Stimulated activated CD8-positive, alpha-beta memory T cell treated with anti-CD3 and anti-CD28 coated beads, Interleukin-12 subunit alpha, Interleukin-12 subunit beta, amount 100 ng/mL, for 1 hour (primary cell): ENCODE results near the gene TULP1.

ENCODE experiments used
- DNase-seq: peaks from one replicate; pipeline ENCODE4 v3.0.0-alpha.2; 2020; ENCODE audit warnings: low read depth

The TULP1 gene

DNA sequence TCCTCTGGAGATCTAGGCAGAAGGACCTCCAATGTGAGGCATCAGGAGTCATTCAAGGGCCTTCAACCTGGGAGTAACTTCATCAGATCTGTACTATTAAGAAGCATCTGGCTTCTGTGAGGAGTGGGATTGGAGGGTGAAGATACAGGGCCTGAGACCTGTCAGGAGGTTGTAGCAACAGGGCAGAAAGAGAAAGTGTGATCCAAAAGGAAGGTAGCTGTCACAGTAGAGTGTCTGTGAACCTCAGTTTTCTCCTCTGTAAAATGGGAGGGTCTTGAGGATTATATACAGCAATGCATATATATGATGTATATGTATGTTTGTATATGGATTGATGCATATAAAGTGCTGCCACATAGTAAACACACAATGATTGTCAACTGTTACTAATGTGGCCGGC is 47.0 kb downstream of the TULP1 start:
- no peak for DNase-seq

DNA sequence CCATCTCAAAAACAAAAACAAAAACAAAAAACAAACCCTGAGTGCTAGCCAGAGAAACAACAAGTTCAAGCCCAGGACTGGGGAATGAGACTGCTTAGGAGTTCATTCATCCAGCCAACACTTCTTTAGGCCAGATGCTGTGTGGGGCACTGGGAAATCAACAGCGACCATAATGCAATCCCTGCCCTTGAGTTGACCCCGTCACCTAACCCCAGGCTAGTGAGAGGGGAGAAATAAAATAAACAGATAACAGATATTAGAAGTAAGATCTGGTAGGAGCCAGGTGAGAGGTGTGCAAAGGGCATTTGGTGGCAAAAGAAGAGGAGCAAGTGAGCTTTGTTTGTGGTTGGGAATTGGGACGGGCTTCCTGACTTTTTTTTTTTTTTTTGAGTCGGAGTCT is 49.4 kb downstream of the TULP1 start:
- no peak for DNase-seq

DNA sequence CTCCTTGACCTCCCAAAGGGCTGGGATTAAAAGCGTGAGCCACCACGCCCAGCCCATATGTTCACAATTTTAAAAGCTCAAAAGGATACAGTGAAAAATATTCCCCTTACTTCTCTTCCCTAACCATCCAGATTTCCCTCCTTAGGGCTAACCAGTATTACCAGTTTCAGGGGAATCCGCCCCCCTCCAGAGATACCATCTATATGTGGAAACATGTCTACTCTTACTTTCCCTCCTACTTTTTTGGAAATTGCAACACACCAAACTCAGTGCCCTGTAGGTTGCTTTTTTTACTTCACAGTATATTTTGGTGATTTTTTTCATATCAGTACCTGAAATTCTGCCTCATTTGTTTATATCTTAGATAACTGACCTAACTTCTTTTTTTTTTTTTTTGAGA is 51.4 kb downstream of the TULP1 start:
- no peak for DNase-seq

DNA sequence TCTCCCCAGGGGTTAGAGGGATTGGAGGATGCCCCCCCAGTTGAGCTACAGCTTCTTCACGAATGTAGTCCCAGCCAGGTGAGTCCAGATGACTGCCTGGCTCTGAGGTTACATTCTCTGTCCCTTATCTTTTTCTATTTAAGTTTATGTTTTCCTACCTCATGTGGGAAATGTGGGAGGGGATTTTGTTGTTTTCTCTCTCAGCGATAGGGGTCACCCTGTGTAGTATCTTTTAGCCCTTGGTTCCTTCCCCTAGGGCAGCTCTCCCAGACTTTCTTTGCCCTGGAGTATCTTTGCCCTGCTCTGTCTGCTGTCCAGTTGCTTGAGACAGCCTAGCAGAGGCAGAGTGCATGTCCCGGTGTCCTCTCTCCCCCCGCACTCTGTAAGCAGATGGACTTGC is 54.8 kb downstream of the TULP1 start:
- no peak for DNase-seq

- no peak for DNase-seq
Observed at GRCh38 chr6:35454391-35455110, 58.1 kb downstream of the TULP1 start.

GRCh38 chr6:35453236-35453635 is 59.5 kb downstream of the TULP1 start:
- DNase-seq, result no peak

DNA sequence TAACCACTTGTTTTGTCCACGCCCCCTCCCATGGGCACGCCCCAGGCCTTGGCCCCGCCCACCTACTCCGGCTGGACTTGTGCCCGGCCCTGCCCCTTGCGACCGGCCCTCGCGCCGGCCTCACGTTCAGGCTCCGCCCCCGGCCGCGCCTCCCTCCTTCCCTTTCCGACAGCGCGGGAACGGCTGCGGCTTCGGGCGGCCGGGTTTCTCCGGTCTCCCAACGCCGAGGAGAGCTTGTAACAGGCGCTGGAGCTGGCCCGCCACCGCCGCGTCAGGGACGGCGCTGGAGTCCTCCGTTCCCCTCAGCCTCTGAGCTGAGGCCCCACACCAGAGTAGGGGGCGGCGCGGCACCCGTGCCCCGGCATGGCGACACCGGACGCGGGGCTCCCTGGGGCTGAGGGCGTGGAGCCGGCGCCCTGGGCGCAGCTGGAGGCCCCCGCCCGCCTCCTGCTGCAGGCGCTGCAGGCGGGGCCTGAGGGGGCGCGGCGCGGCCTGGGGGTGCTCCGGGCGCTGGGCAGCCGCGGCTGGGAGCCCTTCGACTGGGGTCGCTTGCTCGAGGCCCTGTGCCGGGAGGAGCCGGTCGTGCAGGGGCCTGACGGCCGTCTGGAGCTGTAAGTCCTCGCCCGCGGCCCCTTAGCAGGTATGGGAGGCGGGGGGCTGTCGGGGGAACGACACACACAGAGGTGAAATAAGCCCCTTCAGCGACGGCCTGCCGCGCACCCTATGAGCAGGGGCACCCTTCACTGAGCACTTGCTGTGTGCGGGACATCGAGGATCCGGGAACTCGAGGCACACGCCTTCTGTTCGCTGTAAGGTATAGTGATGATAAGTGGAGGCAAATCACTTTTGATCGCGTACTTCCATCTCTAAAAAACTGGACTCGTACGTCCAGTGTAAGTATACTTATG is 60.3 kb downstream of the TULP1 start, which contains the start of gene FANCE:
TSS of gene FANCE (plus strand) at position 156 of the 908 bp plus-strand sequence. CDS start at position 364, 208 bp downstream.
- peak; percentile 79 for DNase-seq

DNA sequence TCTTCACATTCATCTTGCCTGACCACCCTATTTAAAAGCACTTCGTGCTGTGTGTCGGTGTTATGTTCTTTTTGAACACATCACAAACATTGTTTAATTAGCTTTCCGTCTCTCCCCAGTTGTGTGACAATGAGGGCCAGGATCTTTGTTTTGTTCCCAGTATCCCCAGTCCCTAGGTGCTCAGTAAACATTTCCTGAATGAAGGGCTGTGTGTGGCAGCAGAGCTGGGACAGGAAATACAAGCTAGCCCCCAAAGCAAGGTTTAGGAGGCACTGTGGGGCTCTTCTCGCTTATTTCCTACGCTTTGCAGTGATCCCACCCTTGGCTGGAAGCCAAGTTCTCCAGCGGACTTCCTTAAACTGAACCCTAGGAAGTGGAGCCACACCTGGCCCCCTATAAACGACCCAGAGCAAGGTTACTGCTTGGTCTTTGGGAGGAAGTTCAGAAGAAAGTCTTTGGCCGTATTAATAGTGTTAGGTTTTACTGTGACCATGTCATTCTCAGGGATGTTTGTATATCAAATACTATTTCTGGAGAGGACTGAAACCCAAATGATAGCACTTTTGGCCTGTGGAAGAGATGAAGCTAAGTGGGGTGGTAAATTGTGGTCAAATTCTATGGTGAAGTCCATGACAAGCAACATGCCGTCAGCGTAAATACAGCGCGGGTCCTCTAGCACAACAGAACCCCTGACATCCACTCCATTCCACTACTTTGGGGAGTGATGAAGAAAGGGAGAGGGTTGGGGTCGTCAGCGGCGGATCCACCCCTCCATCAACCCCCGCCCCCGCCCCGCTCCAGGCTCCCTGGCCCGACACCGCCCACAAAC is 61.1 kb downstream of the TULP1 start:
- no peak for DNase-seq

- no peak for DNase-seq
Observed at GRCh38 chr6:35449287-35449881, 63.3 kb downstream of the TULP1 start.

DNA sequence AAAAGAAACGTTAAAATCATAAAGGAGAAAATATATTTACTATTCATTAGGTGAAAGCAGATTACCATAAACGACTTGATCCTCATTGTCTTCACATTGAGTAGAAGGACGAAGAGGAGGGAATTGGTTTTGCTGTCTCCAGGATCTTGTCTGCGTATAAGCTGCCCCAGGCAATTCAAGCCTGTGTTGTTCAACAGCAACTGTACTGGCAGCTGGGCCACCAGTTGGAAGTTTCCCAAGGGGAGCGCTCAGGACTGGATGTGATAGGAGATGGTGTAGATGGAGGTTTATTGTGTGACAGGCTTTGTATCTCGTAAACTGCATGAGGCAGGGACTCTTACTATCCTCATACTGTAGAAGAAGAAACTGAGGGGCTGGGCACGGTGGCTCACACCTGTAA is 64.5 kb downstream of the TULP1 start:
- DNase-seq, result no peak
